T-helper 9 cell (primary cell): ENCODE measurements around the gene MUC6.
"Not testable (repeated sequence)": the region's sequence is repeated elsewhere in the genome, so short reads cannot be mapped to it uniquely, and the experiment has no call there.

Source experiments
- DNase-seq: peaks from one replicate; pipeline ENCODE4 v3.0.0-alpha.2; 2020

Gene MUC6

GRCh38 chr11:1022411-1022810 is 14.1 kb downstream of the MUC6 start:
- DNase-seq = no peak

DNA sequence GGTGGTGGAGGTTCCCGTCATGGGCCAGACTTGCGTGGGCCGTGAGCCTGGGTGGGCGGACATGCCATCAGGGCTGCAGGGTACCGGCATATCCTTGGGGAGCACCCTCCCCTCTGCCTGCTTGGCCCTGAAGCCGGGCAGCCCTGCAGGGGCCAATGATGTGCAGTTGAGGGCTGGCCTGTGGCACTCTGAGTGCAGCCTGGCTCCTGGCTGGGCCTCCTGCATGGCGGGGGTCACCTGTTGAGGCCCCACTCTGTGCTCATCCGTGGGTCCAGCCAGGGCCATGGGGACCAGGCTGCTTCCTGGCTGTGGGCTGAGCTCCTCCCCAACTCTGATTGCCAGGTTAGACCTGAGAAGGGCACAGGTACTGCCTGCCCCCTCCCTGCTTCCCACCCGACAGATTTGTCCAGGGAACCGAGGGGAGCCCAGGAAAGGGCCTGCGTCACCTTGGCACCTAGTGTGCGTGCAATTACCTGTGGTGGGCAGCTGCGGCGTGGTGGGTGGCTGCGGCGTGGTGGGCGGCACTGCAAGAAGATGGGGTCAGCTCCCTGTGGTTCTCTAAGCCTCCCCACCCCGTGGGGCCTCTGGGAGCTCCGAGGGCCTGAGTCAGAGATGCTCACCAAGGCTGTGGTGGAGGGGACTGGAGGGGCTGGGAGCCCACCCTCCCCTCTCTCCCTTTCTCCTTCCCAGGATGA is 16.2 kb downstream of the MUC6 start:
- no peak for DNase-seq

DNA sequence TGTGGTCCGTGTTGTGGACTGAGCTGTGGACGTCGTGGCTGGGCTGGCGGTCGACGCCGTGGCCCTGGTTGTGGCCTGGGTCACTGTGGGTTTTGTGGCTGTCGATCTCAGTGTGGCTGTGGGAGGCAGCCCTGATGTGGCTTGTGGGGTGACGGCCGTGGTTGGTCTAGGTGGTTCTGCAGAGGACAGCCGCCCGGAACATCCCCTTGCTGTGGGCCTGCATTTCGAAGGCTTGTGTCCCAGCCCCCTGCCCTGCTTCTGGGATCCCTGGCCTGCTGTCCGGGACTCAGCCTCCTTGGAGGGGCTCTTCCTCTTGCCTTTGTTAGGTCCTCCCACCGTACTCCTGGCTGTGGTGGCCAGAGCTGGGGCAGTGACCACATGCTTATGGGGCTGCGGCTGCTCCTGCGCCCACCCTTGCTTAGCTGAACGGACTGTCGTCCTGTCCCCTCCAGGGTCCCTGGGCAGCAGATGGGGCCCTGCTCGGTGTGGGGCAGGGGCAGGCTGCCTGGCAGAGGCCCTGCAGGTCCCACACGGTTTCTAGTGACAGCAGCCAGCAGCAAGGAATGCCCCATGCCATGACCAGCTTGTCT is 17.1 kb downstream of the MUC6 start:
- no peak for DNase-seq

DNA sequence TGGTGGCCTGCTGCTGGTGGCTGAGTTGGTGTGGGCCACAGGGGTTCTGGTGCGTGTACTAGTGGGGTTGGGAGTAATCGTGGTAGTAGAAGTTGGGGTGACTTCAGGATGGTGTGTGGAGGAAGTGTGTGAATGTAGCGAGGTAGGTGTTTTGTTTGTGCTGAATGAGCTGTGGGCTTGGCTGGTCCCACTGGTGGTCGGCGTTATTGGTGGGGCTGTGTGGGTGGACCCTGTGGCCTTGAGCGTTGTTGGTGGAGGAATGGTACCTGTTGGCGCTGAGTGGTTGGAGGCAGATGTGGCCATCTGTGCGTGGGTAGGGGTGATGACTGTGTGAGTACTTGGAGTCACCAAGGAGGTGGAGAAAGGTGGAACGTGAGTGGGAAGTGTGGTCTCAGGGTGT is 18.4 kb downstream of the MUC6 start:
- DNase-seq = no peak

GRCh38 chr11:1017269-1018005 is 19.1 kb downstream of the MUC6 start:
- DNase-seq = no peak

DNA sequence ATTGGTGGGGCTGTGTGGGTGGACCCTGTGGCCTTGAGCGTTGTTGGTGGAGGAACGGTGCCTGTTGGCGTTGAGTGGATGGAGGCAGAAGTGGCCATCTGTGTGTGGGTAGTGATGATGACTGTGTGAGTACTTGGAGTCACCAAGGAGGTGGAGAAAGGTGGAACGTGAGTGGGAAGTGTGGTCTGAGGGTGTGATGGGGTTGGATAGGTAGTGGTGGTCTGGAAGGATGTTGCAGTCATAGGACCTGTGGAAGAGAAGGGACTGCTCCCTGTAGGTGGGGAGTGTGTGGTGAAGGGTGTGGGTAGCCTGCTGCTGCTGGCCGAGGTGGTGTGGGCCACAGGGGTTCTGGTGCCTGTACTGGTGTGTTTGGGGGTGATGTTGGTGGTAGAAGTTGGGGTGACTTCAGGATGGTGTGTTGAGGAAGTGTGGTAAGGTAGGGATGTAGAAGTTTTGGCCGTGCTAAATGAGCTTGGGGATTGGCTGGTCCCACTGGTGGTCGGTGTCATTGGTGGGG is 19.9 kb downstream of the MUC6 start:
- not testable (repeated sequence) for DNase-seq

DNA sequence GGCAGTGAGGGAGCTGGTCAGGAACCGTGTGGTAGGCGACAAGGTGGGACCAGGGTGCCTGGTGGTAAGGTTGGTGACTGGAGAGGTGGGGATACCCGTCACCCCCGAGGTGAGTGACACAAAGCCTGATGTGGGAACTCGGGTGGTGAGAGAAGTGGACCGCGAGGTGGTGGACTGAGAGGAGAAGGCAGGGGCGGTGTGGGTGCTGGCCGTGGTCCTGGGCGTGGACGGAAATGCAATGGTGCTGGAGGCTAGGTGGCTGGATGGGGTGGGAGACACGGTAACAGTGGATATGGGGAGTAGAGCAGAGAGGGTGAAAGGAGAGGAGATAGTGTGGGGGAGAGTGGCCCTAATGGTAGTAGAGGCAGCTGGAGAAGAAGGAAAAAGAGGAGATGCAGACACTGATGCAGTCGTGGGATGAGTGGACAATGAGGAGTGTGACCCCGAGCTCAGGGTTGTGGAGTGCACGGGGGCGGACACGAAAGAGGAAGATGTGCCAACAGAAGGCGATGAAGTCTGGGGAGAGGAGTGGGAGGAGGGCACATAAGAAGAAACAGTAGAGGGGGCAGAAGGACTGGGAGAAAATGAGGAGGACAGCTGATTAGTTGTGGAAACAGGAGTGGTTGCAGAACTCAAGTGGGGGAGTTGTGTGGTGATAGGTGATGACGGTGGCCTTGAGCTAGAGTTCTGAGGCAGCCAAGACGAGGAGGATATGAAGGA is 20.5 kb downstream of the MUC6 start:
- DNase-seq = no peak

DNA sequence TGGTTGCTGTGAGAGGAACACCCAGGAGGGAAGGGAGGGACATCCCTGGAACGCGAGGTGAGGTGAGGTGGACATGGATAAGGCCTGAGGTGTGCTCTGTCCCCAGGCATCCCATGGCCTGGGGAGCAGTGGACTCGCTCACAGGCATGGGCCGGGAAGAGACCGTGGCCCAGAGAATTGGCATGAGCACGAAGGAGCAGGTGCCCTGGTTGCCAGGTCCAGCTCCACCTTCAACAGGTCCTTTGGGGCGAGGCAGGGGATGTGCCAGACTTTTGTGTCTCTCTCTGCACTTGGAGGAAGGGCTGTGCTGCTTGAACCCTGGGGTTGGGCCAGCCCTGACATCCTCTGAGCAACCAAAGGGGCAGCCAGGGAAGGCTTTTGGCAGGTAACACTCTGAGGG is 21.5 kb downstream of the MUC6 start:
- DNase-seq = no peak

DNA sequence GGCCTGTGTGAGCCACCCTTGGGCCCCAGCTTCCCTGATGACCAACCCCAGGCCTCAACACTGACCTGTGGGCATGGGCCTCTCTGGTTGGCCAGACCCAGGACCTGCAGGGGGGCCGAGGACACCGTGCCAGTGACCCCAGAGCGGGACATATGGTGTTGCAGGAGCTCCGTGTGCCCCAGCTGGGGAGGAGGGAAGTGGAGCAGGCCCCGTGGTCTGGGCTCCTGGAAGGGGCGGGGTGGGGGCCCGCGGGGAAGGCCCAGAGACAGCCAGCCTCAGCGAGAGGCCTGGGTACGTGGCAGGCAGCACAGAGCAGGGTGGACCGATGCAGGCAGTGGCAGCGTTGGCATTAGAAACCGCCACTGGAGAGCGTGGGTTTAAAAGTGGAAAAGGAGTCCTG is 22.2 kb downstream of the MUC6 start:
- DNase-seq = no peak

DNA sequence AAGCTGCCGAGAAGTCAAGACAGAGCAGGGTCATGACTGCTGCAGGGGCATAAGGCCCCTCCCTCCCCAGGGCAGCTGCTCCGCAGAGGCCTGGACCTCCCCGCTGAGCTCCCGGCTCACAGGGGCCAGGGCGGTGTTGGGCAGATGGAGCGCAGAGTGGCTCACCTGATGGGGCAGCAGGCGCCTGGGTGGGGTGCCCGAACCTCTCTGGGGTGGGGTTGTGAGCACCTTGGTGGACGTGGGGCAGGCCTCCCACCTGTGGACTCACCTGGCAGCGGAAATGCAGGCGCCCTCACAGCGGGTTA is 22.9 kb downstream of the MUC6 start:
- no peak for DNase-seq

GRCh38 chr11:1012740-1013630 is 23.5 kb downstream of the MUC6 start:
- DNase-seq = no peak

GRCh38 chr11:1012291-1012690 is 24.2 kb downstream of the MUC6 start:
- no peak for DNase-seq

DNA sequence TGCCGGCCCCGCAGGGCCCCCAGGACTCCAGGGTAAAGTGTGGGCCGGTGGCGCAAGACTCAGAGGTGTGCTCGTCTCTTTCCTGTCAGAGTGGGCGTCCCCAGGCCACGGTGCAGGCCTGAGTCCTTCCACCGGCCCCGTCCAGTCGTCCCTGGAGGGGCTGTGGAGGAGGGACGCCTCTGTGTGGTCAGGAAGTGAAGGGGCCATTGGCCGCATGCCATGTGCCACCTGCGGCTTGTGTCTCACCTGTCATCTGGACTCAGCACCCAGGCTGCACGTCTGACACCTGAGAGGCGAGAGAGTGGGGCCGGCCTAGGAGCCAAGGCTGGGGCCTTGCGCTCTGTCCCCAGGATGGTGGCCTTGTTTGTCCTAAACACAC is 25.2 kb downstream of the MUC6 start:
- DNase-seq = no peak

- no peak for DNase-seq
These were observed 25.8 kb downstream of the MUC6 start for GRCh38 chr11:1010551-1011319.

- no peak for DNase-seq
These were observed 26.5 kb downstream of the MUC6 start for GRCh38 chr11:1009991-1010390.

DNA sequence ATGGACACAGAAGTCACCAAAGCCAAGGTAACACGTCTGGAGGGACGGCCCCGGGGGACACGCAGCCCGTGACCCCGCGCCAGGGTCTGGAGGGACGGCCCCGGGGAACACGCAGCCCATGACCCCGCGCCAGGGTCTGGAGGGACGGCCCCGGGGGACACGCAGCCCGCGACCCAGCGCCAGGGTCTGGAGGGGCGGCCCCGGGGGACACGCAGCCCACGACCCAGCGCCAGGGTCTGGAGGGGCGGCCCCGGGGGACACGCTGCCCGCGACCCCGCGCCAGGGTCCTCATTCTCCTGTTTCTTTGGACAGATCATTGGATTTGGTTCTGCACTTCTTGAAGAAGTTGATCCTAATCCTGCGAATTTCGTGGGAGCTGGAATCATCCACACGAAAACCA is 27.1 kb downstream of the MUC6 start:
- no peak for DNase-seq

- no peak for DNase-seq
These were observed 27.7 kb downstream of the MUC6 start for GRCh38 chr11:1008803-1009145.

DNA sequence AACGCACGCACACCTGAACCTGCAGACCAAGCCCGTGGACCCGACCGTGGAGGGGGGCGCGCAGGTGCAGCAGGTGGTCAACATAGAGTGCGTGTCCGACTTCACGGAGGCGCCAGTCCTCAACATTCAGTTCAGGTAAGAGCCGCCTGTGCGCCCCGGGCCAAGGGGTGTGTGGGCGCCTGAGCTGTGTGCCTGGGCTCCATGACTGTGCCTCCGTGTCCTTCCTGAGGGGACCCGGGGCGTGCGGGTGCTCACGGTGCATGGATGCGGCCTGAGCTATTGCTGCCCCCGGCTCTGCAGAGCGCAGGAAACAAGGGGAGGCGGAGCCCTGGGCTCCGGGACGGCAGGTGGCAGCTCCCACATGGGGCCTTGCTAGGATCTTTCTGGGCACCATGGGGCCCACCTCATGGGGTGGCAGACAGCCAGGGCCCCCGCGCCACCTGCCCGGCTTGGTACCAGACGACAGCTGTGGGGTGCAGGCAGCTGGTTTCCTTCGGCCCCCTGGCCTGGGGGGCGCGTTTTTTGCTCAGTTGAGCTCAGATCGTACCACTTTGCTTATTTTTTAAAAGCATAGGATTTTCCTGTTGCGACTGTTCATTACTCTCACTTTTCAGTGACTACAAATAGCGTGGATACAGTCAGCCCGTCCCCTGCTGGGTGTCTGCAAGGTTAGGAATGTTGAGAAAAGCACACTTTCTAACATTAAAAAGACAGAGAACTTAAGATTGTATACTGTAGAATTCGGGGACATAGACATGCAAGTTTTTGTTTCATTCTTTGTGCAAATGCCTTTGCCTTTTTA is 28.3 kb downstream of the MUC6 start:
- DNase-seq = no peak

GRCh38 chr11:1007279-1007678 is 29.2 kb downstream of the MUC6 start:
- DNase-seq = no peak

- DNase-seq = no peak
These were observed 29.8 kb downstream of the MUC6 start for GRCh38 chr11:1006762-1007161.

DNA sequence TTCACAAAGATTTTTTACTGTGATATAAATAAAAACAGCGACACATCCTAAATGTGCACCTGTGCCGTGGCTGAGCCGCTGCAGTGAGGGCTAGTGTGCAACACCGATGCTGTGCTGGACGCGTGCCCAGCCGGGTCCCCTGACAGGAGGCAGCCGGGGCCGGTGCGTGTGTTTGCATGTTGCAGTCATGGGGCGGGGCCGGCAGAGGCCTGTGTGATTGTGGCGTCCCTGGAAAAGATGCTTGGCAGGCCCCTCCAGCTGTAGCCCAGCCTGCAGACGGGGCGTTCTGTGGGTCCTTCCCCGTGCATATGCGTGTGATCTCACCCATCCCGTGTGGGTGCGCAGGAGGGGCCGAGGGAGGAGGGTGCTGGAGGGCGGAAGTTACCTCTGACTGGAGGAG is 30.6 kb downstream of the MUC6 start:
- no peak for DNase-seq
